Neuronal stem cell (in vitro differentiated cells): ENCODE results near the gene OR51B5.
"Not testable (repeated sequence)": the region's sequence is repeated elsewhere in the genome, so short reads cannot be mapped to it uniquely, and the experiment has no call there.

ENCODE experiments used
- DNase-seq: peaks from one replicate; pipeline ENCODE4 v3.0.0-alpha.2; 2013; ENCODE audit warnings: low spot score
- H2AFZ ChIP-seq: one replicate; pipeline ENCODE4 v1.6.1; 2013; ENCODE audit warnings: mild to moderate bottlenecking, low read length, inconsistent platforms
- H2AK5ac ChIP-seq: 2 replicates; pipeline ENCODE4 v1.6.1; 2013; ENCODE audit warnings: low read depth, mild to moderate bottlenecking, inconsistent platforms, low read length, moderate library complexity, mixed read lengths
- H2BK120ac ChIP-seq: 2 replicates; pipeline ENCODE4 v1.6.1; 2013; ENCODE audit warnings: low read depth, mild to moderate bottlenecking, inconsistent platforms, low read length, moderate library complexity, mixed read lengths
- H2BK12ac ChIP-seq: one replicate; pipeline ENCODE4 v1.6.1; 2013; ENCODE audit warnings: low read length, inconsistent platforms
- H2BK15ac ChIP-seq: 2 replicates; pipeline ENCODE4 v1.6.1; 2013; ENCODE audit warnings: mild to moderate bottlenecking, low read length, inconsistent platforms, mixed read lengths
- H2BK5ac ChIP-seq: one replicate; pipeline ENCODE4 v1.6.1; 2013; ENCODE audit warnings: inconsistent platforms, mild to moderate bottlenecking, low read length, moderate library complexity
- H3K14ac ChIP-seq: one replicate; pipeline ENCODE4 v1.6.1; 2013; ENCODE audit warnings: low read length, inconsistent platforms
- H3K18ac ChIP-seq: 2 replicates; pipeline ENCODE4 v1.6.1; 2013; ENCODE audit warnings: low read length, inconsistent platforms
- H3K23ac ChIP-seq: 2 replicates; pipeline ENCODE4 v1.6.1; 2013; ENCODE audit warnings: low read depth, mild to moderate bottlenecking, mixed read lengths, low read length, inconsistent platforms; ENCODE audit not compliant: poor library complexity
- H3K27ac ChIP-seq: replicated peaks from 3 replicates; pipeline ENCODE4 v1.5.1; 2013; ENCODE audit warnings: low read length, inconsistent platforms
- H3K27me3 ChIP-seq, 3 experiments: 2 replicates each; pipeline ENCODE4 v1.6.1; 2013; ENCODE audit warnings: low read length in 3 of 3, mild to moderate bottlenecking in 2 of 3, inconsistent platforms in 1 of 3, low read depth in 1 of 3, mixed read lengths in 1 of 3, moderate library complexity in 1 of 3; ENCODE audit not compliant: control insufficient read depth in 3 of 3, insufficient read depth in 3 of 3
- H3K36me3 ChIP-seq, 2 donors: replicated peaks in 1 of 2; 2 replicates each; pipeline ENCODE4 v1.6.1; 2013; ENCODE audit warnings: low read length in 2 of 2; ENCODE audit not compliant: control insufficient read depth in 2 of 2, insufficient read depth in 2 of 2
- H3K4ac ChIP-seq: 2 replicates; pipeline ENCODE4 v1.6.1; 2013; ENCODE audit warnings: inconsistent platforms, mild to moderate bottlenecking, low read length, moderate library complexity
- H3K4me1 ChIP-seq, 2 donors: 1 replicate in 1 of 2; 2 replicates in 1 of 2; pipeline ENCODE4 v1.6.1; 2013; ENCODE audit warnings: low read length in 2 of 2, low read depth in 1 of 2; ENCODE audit not compliant: control insufficient read depth in 2 of 2, insufficient read depth in 1 of 2
- H3K4me2 ChIP-seq: one replicate; pipeline ENCODE4 v1.6.1; 2013; ENCODE audit warnings: mild to moderate bottlenecking, low read length, inconsistent platforms; ENCODE audit not compliant: insufficient read depth, poor library complexity, severe bottlenecking
- H3K4me3 ChIP-seq, 2 donors: 2 replicates each; pipeline ENCODE4 v1.5.1; 2013; ENCODE audit warnings: low read length in 2 of 2, mild to moderate bottlenecking in 2 of 2, inconsistent platforms in 1 of 2, moderate library complexity in 1 of 2
- H3K79me1 ChIP-seq: one replicate; pipeline ENCODE4 v1.6.1; 2013; ENCODE audit warnings: low read depth, mild to moderate bottlenecking, inconsistent platforms, low read length, moderate library complexity
- H3K9ac ChIP-seq: one replicate; pipeline ENCODE4 v1.6.1; 2013; ENCODE audit warnings: mild to moderate bottlenecking, low read depth, low read length, inconsistent platforms; ENCODE audit not compliant: poor library complexity
- H3K9me3 ChIP-seq, 2 donors: replicated peaks in 1 of 2; 2 replicates each; pipeline versions ENCODE3 to v1.6.1; 2013; ENCODE audit warnings: low read length in 2 of 2, mild to moderate bottlenecking in 2 of 2, inconsistent platforms in 1 of 2, low read depth in 1 of 2, mixed read lengths in 1 of 2, moderate library complexity in 1 of 2; ENCODE audit not compliant: control insufficient read depth in 2 of 2, insufficient read depth in 1 of 2
- H4K8ac ChIP-seq: one replicate; pipeline ENCODE4 v1.6.1; 2013; ENCODE audit warnings: low read depth, mild to moderate bottlenecking, inconsistent platforms, low read length, moderate library complexity
- H4K91ac ChIP-seq: one replicate; pipeline ENCODE4 v1.6.1; 2013; ENCODE audit warnings: low read length, low read depth, mild to moderate bottlenecking, inconsistent platforms; ENCODE audit not compliant: poor library complexity
- WGBS, 2 donors: extraction: QIAGEN DNeasy Blood & Tissue Kit; methylation state at CpG; one replicate each; pipeline ENCODE4 v1.1.7; 2013; ENCODE audit warnings: missing lambda C conversion rate in 2 of 2, mixed read lengths in 1 of 2; ENCODE audit not compliant: insufficient read length in 2 of 2, insufficient replicate concordance in 1 of 2; ENCODE audit errors: extremely low coverage in 2 of 2; 5-methylcytosine and 5-hydroxymethylcytosine counted together

Gene OR51B5

GRCh38 chr11:5362017-5362625, 18.8 kb upstream of the OR51B5 start:
- no peak overlapping the region for H4K8ac ChIP-seq
- WGBS, 2 donors = no CpG with 5 or more reads among the region's 3 CpGs

GRCh38 chr11:5356031-5356430, 12.7 kb upstream of the OR51B5 start:
- H4K91ac ChIP-seq, H3K14ac ChIP-seq, H3K9ac ChIP-seq, H2BK5ac ChIP-seq, H3K4me1 ChIP-seq, H3K23ac ChIP-seq, H3K9me3 ChIP-seq, H2AFZ ChIP-seq, H2BK12ac ChIP-seq, DNase-seq, H2AK5ac ChIP-seq, H3K18ac ChIP-seq, H2BK15ac ChIP-seq, H3K4me3 ChIP-seq, H3K79me1 ChIP-seq, H3K27ac ChIP-seq, H3K4me2 ChIP-seq, H3K27me3 ChIP-seq, H4K8ac ChIP-seq, H2BK120ac ChIP-seq, H3K36me3 ChIP-seq, H3K4ac ChIP-seq: not testable (repeated sequence)
- WGBS, 2 donors = no CpG with 5 or more reads among the region's 5 CpGs

More at GRCh38 chr11:5362017-5362625, 18.8 kb upstream of the OR51B5 start:
- H3K27ac ChIP-seq = no peak overlapping the region
- no peak overlapping the region for H3K4me2 ChIP-seq
- H3K9me3 ChIP-seq = no peaks in the 10 kb centered on the region
- H3K36me3 ChIP-seq = no peaks in the 10 kb centered on the region
- no peak overlapping the region for H2AK5ac ChIP-seq
- H3K9ac ChIP-seq = no peak overlapping the region
- H3K4me3 ChIP-seq = no peak overlapping the region
- no peak overlapping the region for H3K4ac ChIP-seq
- H3K27me3 ChIP-seq = no peaks in the 10 kb centered on the region
- DNase-seq = no peak
- H3K4me1 ChIP-seq = no peaks in the 10 kb centered on the region
- no peak overlapping the region for H2BK15ac ChIP-seq
- H3K79me1 ChIP-seq = no peaks in the 10 kb centered on the region
- H3K23ac ChIP-seq = no peak overlapping the region
- no peak overlapping the region for H2BK12ac ChIP-seq
- no peak overlapping the region for H2BK120ac ChIP-seq
- H3K18ac ChIP-seq = no peak overlapping the region
- no peak overlapping the region for H2BK5ac ChIP-seq
- no peak overlapping the region for H3K14ac ChIP-seq
- H2AFZ ChIP-seq = no peak overlapping the region
- H4K91ac ChIP-seq = no peak overlapping the region

- no peak within 1 kb of the TSS for H3K27ac ChIP-seq
- no peak within 1 kb of the TSS for H2AK5ac ChIP-seq
- H3K4ac ChIP-seq = no peak within 1 kb of the TSS
- H3K36me3 ChIP-seq = no peaks in the 10 kb centered on the region
- H4K8ac ChIP-seq = no peak within 1 kb of the TSS
- no peak within 1 kb of the TSS for H4K91ac ChIP-seq
- no peak within 1 kb of the TSS for H2BK12ac ChIP-seq
- H3K9ac ChIP-seq = no peak within 1 kb of the TSS
- H3K27me3 ChIP-seq = no peaks in the 10 kb centered on the region
- H3K79me1 ChIP-seq = no peaks in the 10 kb centered on the region
- no peak within 1 kb of the TSS for H3K14ac ChIP-seq
- no peaks in the 10 kb centered on the region for H3K4me1 ChIP-seq
- no CpG with 5 or more reads among the region's 1 CpG for WGBS, 2 donors
- no peak within 1 kb of the TSS for H2BK5ac ChIP-seq
- H2BK15ac ChIP-seq = no peak within 1 kb of the TSS
- H3K4me3 ChIP-seq = no peak within 1 kb of the TSS
- H3K4me2 ChIP-seq = no peak within 1 kb of the TSS
- no peak within 1 kb of the TSS for H3K23ac ChIP-seq
- no peak within 1 kb of the TSS for H2BK120ac ChIP-seq
- H3K18ac ChIP-seq = no peak within 1 kb of the TSS
- no peak for DNase-seq
- no peak within 1 kb of the TSS for H2AFZ ChIP-seq
- H3K9me3 ChIP-seq = no peaks in the 10 kb centered on the region
Observed at GRCh38 chr11:5351208-5351607, 7.9 kb upstream of the OR51B5 start, which contains the start of gene OR51B6. TSS of gene OR51B6 (plus strand) at chr11:5351508. CDS start at chr11:5351508, 0 bp downstream.

GRCh38 chr11:5349550-5349949, 6.2 kb upstream of the OR51B5 start:
- Histone ChIP-seq H2BK5ac (no peak overlapping the region), H3K36me3 (no peaks in the 10 kb centered on the region), H2BK12ac (no peak overlapping the region), H3K27ac (no peak overlapping the region), H2BK120ac (no peak overlapping the region), H2BK15ac (no peak overlapping the region), H3K4me2 (no peak overlapping the region), H3K9me3 (no peaks in the 10 kb centered on the region), H2AFZ (no peak overlapping the region), H3K4me3 (no peak overlapping the region), H3K18ac (no peak overlapping the region), H3K23ac (no peak overlapping the region), H4K8ac (no peak overlapping the region), H3K4ac (no peak overlapping the region), H3K9ac (no peak overlapping the region), H3K27me3 (no peaks in the 10 kb centered on the region), H3K14ac (no peak overlapping the region), H3K79me1 (no peaks in the 10 kb centered on the region), H4K91ac (no peak overlapping the region), H3K4me1 (no peaks in the 10 kb centered on the region), H2AK5ac (no peak overlapping the region)
- WGBS, 2 donors = no CpG with 5 or more reads among the region's 1 CpG
- DNase-seq = no peak
